ENCODE data around the gene HCN2.

Gene HCN2

DNA sequence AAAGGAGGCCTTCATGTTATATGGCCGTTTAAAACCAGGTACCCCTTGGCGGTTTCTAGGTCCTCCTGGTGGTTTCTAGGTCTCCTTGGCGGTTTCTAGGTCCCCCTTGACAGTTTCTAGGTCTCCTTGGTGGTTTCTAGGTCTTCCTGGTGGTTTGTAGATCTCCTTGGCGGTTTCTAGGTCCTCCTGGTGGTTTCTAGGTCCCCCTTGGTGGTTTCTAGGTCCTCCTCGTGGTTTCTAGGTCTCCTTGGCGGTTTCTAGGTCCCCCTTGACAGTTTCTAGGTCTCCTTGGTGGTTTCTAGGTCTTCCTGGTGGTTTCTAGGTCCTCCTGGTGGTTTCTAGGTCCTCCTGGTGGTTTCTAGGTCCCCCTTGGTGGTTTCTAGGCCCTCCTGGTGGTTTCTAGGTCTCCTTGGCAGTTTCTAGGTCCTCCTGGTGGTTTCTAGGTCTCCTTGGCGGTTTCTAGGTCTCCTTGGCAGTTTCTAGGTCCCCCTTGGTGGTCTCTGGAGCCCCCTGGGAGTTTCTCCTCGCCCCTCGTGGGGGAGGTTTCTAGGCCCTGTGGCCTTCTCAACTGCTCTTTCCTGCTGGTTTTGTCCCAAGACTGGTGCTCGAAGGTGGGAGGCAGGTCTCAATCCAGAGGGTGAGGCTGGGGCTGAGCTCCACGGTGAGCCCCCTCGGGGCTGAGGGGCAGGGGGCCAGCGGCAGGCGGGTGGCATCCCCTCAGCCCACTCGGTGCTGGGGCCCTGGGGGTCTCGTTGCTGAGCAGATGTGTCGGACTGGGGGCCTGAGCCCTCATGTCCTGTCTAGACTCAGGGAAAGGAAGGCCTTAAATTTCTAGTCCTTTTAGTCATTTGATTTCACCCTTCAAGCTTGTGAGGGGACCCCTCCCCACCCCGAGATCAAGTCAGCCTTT is 8.0 kb downstream of the HCN2 start:
- Histone ChIP-seq H2BK15ac (ENCODE audit: low read length) (peak overlapping the region; percentile 83), H3K14ac (ENCODE audit: low read length) (peak overlapping the region; percentile 82), H2BK5ac (ENCODE audit: low read length) (peak overlapping the region; percentile 87), H3K4me3 (ENCODE audit: low read length in 2 of 2) (no peak overlapping the region), H3K36me3 (replicated peaks in 1 of 2; ENCODE audit: control insufficient read depth in 2 of 2, insufficient read depth in 2 of 2, low read length in 2 of 2) (no peaks in the 10 kb centered on the region), H3K18ac (ENCODE audit: low read length) (peak overlapping the region; percentile 23), H2BK12ac (ENCODE audit: low read length) (no peak overlapping the region), H3K4me2 (ENCODE audit: insufficient read depth, low read length, poor library complexity, severe bottlenecking) (no peak overlapping the region), H3K23ac (ENCODE audit: low read depth, low read length, poor library complexity) (peak overlapping the region; percentile 65), H3K4me1 (ENCODE audit: control insufficient read depth in 2 of 2, insufficient read depth in 1 of 2, low read depth in 1 of 2, low read length in 2 of 2) (no peaks in the 10 kb centered on the region), H4K8ac (ENCODE audit: low read depth, low read length) (no peak overlapping the region), H3K27ac (replicated peaks; ENCODE audit: low read length) (no peak overlapping the region), H3K9me3 (replicated peaks in 1 of 2; ENCODE audit: control insufficient read depth in 2 of 2, insufficient read depth in 1 of 2, low read depth in 1 of 2, low read length in 2 of 2) (peaks cover 2 to 7% of the 10 kb centered on the region in 2 donors), H3K27me3 (ENCODE audit: control insufficient read depth in 3 of 3, insufficient read depth in 3 of 3, low read depth in 1 of 3, low read length in 3 of 3) (peaks cover 0 to 45% (median 8%) of the 10 kb centered on the region in 3 experiments), H3K9ac (ENCODE audit: low read depth, low read length, poor library complexity) (no peak overlapping the region), H3K4ac (ENCODE audit: low read length) (no peak overlapping the region), H2AFZ (ENCODE audit: low read length) (no peak overlapping the region), H4K91ac (ENCODE audit: low read depth, low read length, poor library complexity) (no peak overlapping the region), H2BK120ac (ENCODE audit: low read depth, low read length) (no peak overlapping the region), H3K79me1 (ENCODE audit: low read depth, low read length) (peaks cover 4% of the 10 kb centered on the region), H2AK5ac (ENCODE audit: low read depth, low read length) (peak overlapping the region; percentile 58)
- no CpG with 5 or more reads among the region's 18 CpGs for WGBS, 2 donors (ENCODE audit: extremely low coverage in 2 of 2, insufficient read length in 2 of 2, insufficient replicate concordance in 1 of 2)
- DNase-seq (ENCODE audit: low spot score): no peak

DNA sequence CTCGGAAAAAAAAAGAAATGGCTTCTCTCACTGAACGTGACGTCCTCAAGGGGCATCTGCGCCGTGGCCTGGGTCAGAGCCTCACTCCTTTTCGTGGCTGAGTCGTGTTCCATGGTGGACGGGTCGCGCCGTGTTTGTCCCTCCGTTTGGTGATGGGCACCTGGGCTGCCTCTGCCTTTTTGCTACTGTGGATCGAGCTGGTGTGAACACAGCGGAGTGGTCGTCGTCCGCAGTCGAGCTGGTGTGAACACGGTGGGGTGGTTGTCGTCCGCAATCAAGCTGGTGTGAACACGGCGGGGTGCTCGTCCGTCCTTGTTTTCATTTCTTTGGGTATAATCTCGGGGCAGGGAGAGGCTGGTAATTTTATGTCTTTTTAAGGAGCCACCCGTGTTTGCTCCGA is 11.6 kb downstream of the HCN2 start:
- Histone ChIP-seq H3K36me3 (replicated peaks in 1 of 2; ENCODE audit: control insufficient read depth in 2 of 2, insufficient read depth in 2 of 2, low read length in 2 of 2) (no peaks in the 10 kb centered on the region), H3K4me3 (ENCODE audit: low read length in 2 of 2) (no peak overlapping the region), H3K9me3 (replicated peaks in 1 of 2; ENCODE audit: control insufficient read depth in 2 of 2, insufficient read depth in 1 of 2, low read depth in 1 of 2, low read length in 2 of 2) (peaks cover 2 to 7% of the 10 kb centered on the region in 2 donors), H3K4me2 (ENCODE audit: insufficient read depth, low read length, poor library complexity, severe bottlenecking) (no peak overlapping the region), H3K14ac (ENCODE audit: low read length) (no peak overlapping the region), H3K4me1 (ENCODE audit: control insufficient read depth in 2 of 2, insufficient read depth in 1 of 2, low read depth in 1 of 2, low read length in 2 of 2) (peaks cover 0 to 2% of the 10 kb centered on the region in 2 donors), H2AFZ (ENCODE audit: low read length) (no peak overlapping the region), H2BK5ac (ENCODE audit: low read length) (no peak overlapping the region), H3K79me1 (ENCODE audit: low read depth, low read length) (no peaks in the 10 kb centered on the region), H3K23ac (ENCODE audit: low read depth, low read length, poor library complexity) (no peak overlapping the region), H3K27me3 (ENCODE audit: control insufficient read depth in 3 of 3, insufficient read depth in 3 of 3, low read depth in 1 of 3, low read length in 3 of 3) (peaks cover 0 to 10% (median 0%) of the 10 kb centered on the region in 3 experiments), H4K8ac (ENCODE audit: low read depth, low read length) (no peak overlapping the region), H3K27ac (replicated peaks; ENCODE audit: low read length) (no peak overlapping the region), H3K9ac (ENCODE audit: low read depth, low read length, poor library complexity) (no peak overlapping the region), H2AK5ac (ENCODE audit: low read depth, low read length) (no peak overlapping the region), H4K91ac (ENCODE audit: low read depth, low read length, poor library complexity) (no peak overlapping the region), H3K18ac (ENCODE audit: low read length) (no peak overlapping the region), H2BK12ac (ENCODE audit: low read length) (no peak overlapping the region), H3K4ac (ENCODE audit: low read length) (no peak overlapping the region), H2BK120ac (ENCODE audit: low read depth, low read length) (no peak overlapping the region), H2BK15ac (ENCODE audit: low read length) (no peak overlapping the region)
- WGBS, 2 donors (ENCODE audit: extremely low coverage in 2 of 2, insufficient read length in 2 of 2, insufficient replicate concordance in 1 of 2): no CpG with 5 or more reads among the region's 28 CpGs
- no peak for DNase-seq (ENCODE audit: low spot score)

DNA sequence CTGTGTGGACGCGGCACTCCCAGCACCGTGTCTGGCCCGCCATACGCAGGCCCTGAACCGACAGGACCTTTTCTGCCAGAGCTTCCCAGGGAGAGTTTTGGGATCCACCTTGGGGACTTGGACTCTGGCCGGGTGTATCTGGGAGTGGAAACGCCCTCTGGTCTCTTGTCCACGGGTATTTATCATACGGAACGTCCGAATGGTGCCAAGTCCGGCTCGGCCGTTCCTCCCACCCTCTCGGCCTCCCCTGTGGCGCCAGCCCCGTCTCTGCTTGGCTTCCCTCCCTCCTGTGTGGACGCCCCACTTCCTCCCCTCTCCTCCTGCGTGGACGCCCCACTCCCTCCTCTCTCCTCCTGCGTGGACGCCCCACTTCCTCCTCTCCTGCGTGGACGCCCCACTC is 12.1 kb downstream of the HCN2 start:
- no peak overlapping the region for H3K4me2 ChIP-seq (ENCODE audit: insufficient read depth, low read length, poor library complexity, severe bottlenecking)
- no peak overlapping the region for H4K8ac ChIP-seq (ENCODE audit: low read depth, low read length)
- peaks cover 2 to 7% of the 10 kb centered on the region in 2 donors for H3K9me3 ChIP-seq (replicated peaks in 1 of 2; ENCODE audit: control insufficient read depth in 2 of 2, insufficient read depth in 1 of 2, low read depth in 1 of 2, low read length in 2 of 2)
- no peak overlapping the region for H2BK12ac ChIP-seq (ENCODE audit: low read length)
- no peak overlapping the region for H3K4ac ChIP-seq (ENCODE audit: low read length)
- H2BK120ac ChIP-seq (ENCODE audit: low read depth, low read length): no peak overlapping the region
- no peak overlapping the region for H2BK15ac ChIP-seq (ENCODE audit: low read length)
- H3K4me3 ChIP-seq (ENCODE audit: low read length in 2 of 2): no peak overlapping the region
- no peak overlapping the region for H2BK5ac ChIP-seq (ENCODE audit: low read length)
- H3K18ac ChIP-seq (ENCODE audit: low read length): no peak overlapping the region
- H3K14ac ChIP-seq (ENCODE audit: low read length): no peak overlapping the region
- no peak overlapping the region for H2AK5ac ChIP-seq (ENCODE audit: low read depth, low read length)
- no peak overlapping the region for H3K9ac ChIP-seq (ENCODE audit: low read depth, low read length, poor library complexity)
- H3K4me1 ChIP-seq (ENCODE audit: control insufficient read depth in 2 of 2, insufficient read depth in 1 of 2, low read depth in 1 of 2, low read length in 2 of 2): peaks cover 0 to 2% of the 10 kb centered on the region in 2 donors
- H3K79me1 ChIP-seq (ENCODE audit: low read depth, low read length): no peaks in the 10 kb centered on the region
- H3K23ac ChIP-seq (ENCODE audit: low read depth, low read length, poor library complexity): no peak overlapping the region
- no peak overlapping the region for H3K27ac ChIP-seq (replicated peaks; ENCODE audit: low read length)
- H3K27me3 ChIP-seq (ENCODE audit: control insufficient read depth in 3 of 3, insufficient read depth in 3 of 3, low read depth in 1 of 3, low read length in 3 of 3): peaks cover 0 to 5% (median 0%) of the 10 kb centered on the region in 3 experiments
- no peak overlapping the region for H4K91ac ChIP-seq (ENCODE audit: low read depth, low read length, poor library complexity)
- H3K36me3 ChIP-seq (replicated peaks in 1 of 2; ENCODE audit: control insufficient read depth in 2 of 2, insufficient read depth in 2 of 2, low read length in 2 of 2): no peaks in the 10 kb centered on the region
- DNase-seq (ENCODE audit: low spot score): no peak
- no peak overlapping the region for H2AFZ ChIP-seq (ENCODE audit: low read length)
- WGBS, 2 donors (ENCODE audit: extremely low coverage in 2 of 2, insufficient read length in 2 of 2, insufficient replicate concordance in 1 of 2): no CpG with 5 or more reads among the region's 25 CpGs
